Neural cell (in vitro differentiated cells): Measurements from ENCODE around the gene PADI6.

Source experiments
- EP300 ChIP-seq: fragments of 450-650 bp; conservative IDR thresholded peaks from 2 replicates; pipeline ENCODE4 v1.6.1; 2014; ENCODE audit warnings: antibody characterized with exemption, mild to moderate bottlenecking, moderate library complexity; ENCODE audit not compliant: poor library complexity, severe bottlenecking
- EZH2 ChIP-seq: fragments of 200-600, 300-800 bp; shearing (Covaris generic), sonication (generic); IDR thresholded peaks from 2 replicates; pipeline ENCODE4 v1.6.1; 2014; ENCODE audit warnings: antibody characterized with exemption, low read length, borderline replicate concordance, mild to moderate bottlenecking; ENCODE audit not compliant: insufficient read depth, poor library complexity, severe bottlenecking
- MXI1 ChIP-seq: fragments of 450-650 bp; conservative IDR thresholded peaks from 2 replicates; pipeline ENCODE4 v1.6.1; 2014; ENCODE audit warnings: antibody characterized with exemption, mild to moderate bottlenecking; ENCODE audit not compliant: poor library complexity, severe bottlenecking
- POLR2AphosphoS5 ChIP-seq: IDR thresholded peaks from 2 replicates; pipeline ENCODE4 v1.6.1; 2012
- SMC3 ChIP-seq: fragments of 450-650 bp; conservative IDR thresholded peaks from 2 replicates; pipeline ENCODE4 v1.6.1; 2014; ENCODE audit warnings: antibody characterized with exemption, mild to moderate bottlenecking, moderate library complexity; ENCODE audit not compliant: poor library complexity
- TF ChIP-seq, protein P1 (sequence below): fragments of 450-650 bp; IDR thresholded peaks from 2 replicates; pipeline ENCODE4 v1.5.1; 2014; ENCODE audit warnings: antibody characterized with exemption, mild to moderate bottlenecking, moderate library complexity; ENCODE audit not compliant: poor library complexity, severe bottlenecking
- TF ChIP-seq, protein P2 (sequence below): IDR thresholded peaks from 2 replicates; pipeline ENCODE4 v1.6.1; 2012; ENCODE audit warnings: borderline replicate concordance

DNA sequence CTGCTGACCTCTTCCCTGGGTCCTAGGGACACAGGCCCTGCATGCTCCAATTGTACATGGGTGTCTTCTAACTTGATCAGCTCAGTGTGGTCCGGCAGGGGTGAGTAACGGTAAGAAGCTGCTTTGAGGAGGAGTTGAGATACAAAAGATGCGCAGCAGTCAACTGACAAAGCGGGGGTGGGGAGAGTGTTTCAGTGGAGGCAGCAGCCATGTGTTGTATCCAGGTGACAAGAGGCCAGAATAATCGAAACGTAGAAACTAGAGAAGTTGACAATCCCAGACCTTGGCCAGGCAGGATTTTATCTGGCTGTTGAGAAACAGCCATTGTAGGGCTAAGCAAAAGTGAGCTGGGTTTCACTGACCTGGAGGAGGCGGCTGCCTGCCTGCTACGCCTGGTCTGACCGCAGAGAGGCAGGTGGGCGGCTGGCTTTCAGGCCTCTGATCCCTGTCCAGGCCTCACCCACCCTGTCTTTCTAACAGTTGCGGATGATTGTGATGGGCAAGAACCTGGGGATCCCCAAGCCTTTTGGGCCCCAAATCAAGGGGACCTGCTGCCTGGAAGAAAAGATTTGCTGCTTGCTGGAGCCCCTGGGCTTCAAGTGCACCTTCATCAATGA lies 28.8 kb downstream of the PADI6 start:
- TF ChIP-seq, protein P1, sequence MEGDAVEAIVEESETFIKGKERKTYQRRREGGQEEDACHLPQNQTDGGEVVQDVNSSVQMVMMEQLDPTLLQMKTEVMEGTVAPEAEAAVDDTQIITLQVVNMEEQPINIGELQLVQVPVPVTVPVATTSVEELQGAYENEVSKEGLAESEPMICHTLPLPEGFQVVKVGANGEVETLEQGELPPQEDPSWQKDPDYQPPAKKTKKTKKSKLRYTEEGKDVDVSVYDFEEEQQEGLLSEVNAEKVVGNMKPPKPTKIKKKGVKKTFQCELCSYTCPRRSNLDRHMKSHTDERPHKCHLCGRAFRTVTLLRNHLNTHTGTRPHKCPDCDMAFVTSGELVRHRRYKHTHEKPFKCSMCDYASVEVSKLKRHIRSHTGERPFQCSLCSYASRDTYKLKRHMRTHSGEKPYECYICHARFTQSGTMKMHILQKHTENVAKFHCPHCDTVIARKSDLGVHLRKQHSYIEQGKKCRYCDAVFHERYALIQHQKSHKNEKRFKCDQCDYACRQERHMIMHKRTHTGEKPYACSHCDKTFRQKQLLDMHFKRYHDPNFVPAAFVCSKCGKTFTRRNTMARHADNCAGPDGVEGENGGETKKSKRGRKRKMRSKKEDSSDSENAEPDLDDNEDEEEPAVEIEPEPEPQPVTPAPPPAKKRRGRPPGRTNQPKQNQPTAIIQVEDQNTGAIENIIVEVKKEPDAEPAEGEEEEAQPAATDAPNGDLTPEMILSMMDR: no peak
- no peak for TF ChIP-seq MXI1
- TF ChIP-seq EP300: no peak
- TF ChIP-seq POLR2AphosphoS5: no peak
- TF ChIP-seq EZH2: no peak
- TF ChIP-seq, protein P2, sequence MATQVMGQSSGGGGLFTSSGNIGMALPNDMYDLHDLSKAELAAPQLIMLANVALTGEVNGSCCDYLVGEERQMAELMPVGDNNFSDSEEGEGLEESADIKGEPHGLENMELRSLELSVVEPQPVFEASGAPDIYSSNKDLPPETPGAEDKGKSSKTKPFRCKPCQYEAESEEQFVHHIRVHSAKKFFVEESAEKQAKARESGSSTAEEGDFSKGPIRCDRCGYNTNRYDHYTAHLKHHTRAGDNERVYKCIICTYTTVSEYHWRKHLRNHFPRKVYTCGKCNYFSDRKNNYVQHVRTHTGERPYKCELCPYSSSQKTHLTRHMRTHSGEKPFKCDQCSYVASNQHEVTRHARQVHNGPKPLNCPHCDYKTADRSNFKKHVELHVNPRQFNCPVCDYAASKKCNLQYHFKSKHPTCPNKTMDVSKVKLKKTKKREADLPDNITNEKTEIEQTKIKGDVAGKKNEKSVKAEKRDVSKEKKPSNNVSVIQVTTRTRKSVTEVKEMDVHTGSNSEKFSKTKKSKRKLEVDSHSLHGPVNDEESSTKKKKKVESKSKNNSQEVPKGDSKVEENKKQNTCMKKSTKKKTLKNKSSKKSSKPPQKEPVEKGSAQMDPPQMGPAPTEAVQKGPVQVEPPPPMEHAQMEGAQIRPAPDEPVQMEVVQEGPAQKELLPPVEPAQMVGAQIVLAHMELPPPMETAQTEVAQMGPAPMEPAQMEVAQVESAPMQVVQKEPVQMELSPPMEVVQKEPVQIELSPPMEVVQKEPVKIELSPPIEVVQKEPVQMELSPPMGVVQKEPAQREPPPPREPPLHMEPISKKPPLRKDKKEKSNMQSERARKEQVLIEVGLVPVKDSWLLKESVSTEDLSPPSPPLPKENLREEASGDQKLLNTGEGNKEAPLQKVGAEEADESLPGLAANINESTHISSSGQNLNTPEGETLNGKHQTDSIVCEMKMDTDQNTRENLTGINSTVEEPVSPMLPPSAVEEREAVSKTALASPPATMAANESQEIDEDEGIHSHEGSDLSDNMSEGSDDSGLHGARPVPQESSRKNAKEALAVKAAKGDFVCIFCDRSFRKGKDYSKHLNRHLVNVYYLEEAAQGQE: no peak
- no peak for TF ChIP-seq SMC3
